Activated T-helper 2 cell treated with anti-CD3 and anti-CD28 coated beads, Interferon-gamma antibody, Interleukin-2, Interleukin-4, amounts not matched to agents 10 μg/mL and 5 μg/mL and 100 μg/mL, durations not matched to agents 14 hours and 24 hours and 36 hours (primary cell): ENCODE data around the gene SRSF6. TPM values are rescaled to one million over a fixed set of nuclear protein-coding genes. Genes with fewer than 3 reads are reported as not detected.
"Not testable (repeated sequence)": the region's sequence is repeated elsewhere in the genome, so short reads cannot be mapped to it uniquely, and the experiment has no call there.

Source experiments
- DNase-seq: peaks from one replicate; pipeline ENCODE4 v3.0.0; 2021; ENCODE audit warnings: low spot score
- H3K27ac Mint-ChIP-seq: one replicate; pipeline ENCODE4 v1.8.0; 2021; ENCODE audit warnings: mixed read lengths
- H3K27me3 Mint-ChIP-seq: one replicate; pipeline ENCODE4 v1.8.0; 2021; ENCODE audit warnings: low read depth, mixed read lengths
- H3K36me3 Mint-ChIP-seq: one replicate; pipeline ENCODE4 v1.8.0; 2021; ENCODE audit warnings: low read depth, mixed read lengths
- H3K4me1 Mint-ChIP-seq: one replicate; pipeline ENCODE4 v1.8.0; 2021; ENCODE audit warnings: low read depth, mixed read lengths
- H3K4me3 Mint-ChIP-seq: one replicate; pipeline ENCODE4 v1.8.0; 2021; ENCODE audit warnings: low read depth, mild to moderate bottlenecking, moderate library complexity, mixed read lengths
- H3K9me3 Mint-ChIP-seq: one replicate; pipeline ENCODE4 v1.8.0; 2021; ENCODE audit warnings: mixed read lengths
- intact Hi-C: fragments of 100-400 bp; cut with micrococcal nuclease; formaldehyde crosslinking; loops from one replicate; pipeline ENCODE4 v1.15.1; 2023
- total RNA-seq: library from RNA; stranded (reverse); gene quantifications from 2 replicates; pipeline ENCODE4 v1.2.3, GENCODE V29; 2022

SRSF6 gene
- total RNA-seq, 1 donor from 2014 or later: 179 TPM

DNA sequence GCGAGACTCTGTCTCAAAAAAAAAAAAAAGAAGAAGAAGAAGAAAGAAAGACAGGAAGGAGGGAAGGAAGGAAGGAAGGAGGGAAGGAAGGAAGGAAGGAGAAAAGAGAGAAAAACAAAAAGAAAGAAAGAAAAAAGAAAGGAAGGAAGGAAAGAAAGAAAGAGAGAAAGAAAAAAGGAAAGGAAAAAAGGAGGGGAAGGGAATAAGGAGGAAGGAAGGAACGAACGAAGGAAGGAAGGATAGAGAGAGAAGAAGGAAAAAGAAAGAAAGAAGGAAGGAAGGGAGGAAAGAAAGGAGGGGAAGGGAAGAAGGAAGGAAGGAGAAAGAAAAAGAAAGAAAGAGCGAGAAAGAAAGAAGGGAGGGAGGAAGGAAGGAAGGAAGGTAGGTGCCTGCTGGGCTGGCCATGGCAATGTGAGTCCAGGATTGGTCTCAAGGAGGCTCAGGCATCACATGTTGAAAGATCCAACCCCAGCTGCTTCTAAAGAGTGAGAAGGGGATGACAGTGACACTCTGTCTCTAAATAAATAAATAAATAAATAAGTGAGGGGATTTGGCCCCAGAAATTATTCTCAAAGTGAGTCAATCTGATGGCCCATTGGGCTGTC lies 24.3 kb upstream of the SRSF6 start:
- H3K4me1 Mint-ChIP-seq: no peaks in the 10 kb centered on the region
- H3K36me3 Mint-ChIP-seq: no peaks in the 10 kb centered on the region
- intact Hi-C loops: no loop called here
- H3K27ac Mint-ChIP-seq: no peak overlapping the region
- peaks cover 8% of the 10 kb centered on the region for H3K27me3 Mint-ChIP-seq
- no peaks in the 10 kb centered on the region for H3K9me3 Mint-ChIP-seq
- no peak for DNase-seq
- H3K4me3 Mint-ChIP-seq: no peak overlapping the region

GRCh38 chr20:43434565-43434964 lies 23.1 kb upstream of the SRSF6 start:
- Mint-ChIP-seq H3K4me1 (no peaks in the 10 kb centered on the region), H3K4me3 (no peak overlapping the region), H3K27me3 (peaks cover 13% of the 10 kb centered on the region), H3K27ac (no peak overlapping the region), H3K9me3 (no peaks in the 10 kb centered on the region), H3K36me3 (no peaks in the 10 kb centered on the region)
- no peak for DNase-seq
- intact Hi-C loops: no loop called here

DNA sequence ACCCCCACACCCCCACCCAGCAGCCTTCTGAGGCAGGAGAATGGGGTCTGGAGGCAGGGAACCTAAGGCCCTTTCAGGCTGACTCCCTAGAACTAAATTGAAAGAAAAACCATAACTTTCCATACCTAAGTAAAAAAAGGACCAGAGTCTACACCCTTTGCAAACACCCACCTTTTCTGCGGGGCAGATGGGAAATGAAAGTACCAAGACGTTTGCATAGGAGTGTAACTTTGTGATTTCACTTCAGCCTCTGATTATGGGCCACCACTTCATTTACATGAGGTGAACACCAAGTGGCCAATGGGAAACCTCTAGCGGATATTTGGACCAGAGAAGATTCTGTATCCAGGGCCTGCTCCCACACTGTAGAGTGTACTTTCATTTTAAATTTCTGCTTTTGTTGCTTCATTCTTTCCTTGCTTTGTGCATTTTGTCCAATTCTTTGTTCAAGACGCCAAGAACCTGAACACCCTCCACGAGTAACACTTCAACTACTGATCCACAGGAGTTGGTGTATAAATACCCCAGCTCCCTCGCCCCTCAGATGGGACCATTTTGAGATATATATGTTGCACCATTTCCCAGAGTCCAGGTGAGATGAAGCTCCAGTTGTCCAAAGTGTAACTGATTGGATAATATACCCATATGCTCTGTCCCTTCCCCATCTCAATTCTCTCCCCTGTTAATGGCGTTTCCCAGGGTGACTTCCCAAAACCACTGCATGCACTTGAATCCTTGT lies 18.9 kb upstream of the SRSF6 start:
- Mint-ChIP-seq H3K4me1 (no peaks in the 10 kb centered on the region), H3K4me3 (no peak overlapping the region), H3K9me3 (no peaks in the 10 kb centered on the region), H3K36me3 (no peaks in the 10 kb centered on the region), H3K27me3 (peaks cover 10% of the 10 kb centered on the region), H3K27ac (no peak overlapping the region)
- intact Hi-C loops: no loop called here
- no peak for DNase-seq

DNA sequence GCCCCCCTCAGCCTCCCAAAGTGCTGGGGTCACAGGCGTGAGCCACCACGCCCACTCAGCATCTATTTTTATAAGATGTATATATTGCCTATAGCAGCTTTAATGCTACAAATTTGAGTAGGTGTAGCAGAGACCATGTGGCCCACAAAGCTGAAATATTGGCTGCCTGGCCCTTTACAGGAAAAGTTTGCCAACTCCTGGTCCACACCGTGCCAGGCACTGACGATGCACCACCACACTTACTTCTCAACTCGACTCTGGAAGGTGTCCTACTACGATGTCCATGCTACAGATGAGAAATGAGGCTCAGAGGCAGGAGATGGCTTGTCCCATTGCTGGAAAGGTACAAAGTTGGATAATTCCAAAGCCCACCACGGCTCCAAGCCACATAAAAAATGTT lies 17.2 kb upstream of the SRSF6 start:
- intact Hi-C loops: no loop called here
- no peaks in the 10 kb centered on the region for H3K4me1 Mint-ChIP-seq
- no peaks in the 10 kb centered on the region for H3K9me3 Mint-ChIP-seq
- H3K4me3 Mint-ChIP-seq: no peak overlapping the region
- DNase-seq: no peak
- H3K27ac Mint-ChIP-seq: no peak overlapping the region
- peaks cover 10% of the 10 kb centered on the region for H3K27me3 Mint-ChIP-seq
- H3K36me3 Mint-ChIP-seq: no peaks in the 10 kb centered on the region

DNA sequence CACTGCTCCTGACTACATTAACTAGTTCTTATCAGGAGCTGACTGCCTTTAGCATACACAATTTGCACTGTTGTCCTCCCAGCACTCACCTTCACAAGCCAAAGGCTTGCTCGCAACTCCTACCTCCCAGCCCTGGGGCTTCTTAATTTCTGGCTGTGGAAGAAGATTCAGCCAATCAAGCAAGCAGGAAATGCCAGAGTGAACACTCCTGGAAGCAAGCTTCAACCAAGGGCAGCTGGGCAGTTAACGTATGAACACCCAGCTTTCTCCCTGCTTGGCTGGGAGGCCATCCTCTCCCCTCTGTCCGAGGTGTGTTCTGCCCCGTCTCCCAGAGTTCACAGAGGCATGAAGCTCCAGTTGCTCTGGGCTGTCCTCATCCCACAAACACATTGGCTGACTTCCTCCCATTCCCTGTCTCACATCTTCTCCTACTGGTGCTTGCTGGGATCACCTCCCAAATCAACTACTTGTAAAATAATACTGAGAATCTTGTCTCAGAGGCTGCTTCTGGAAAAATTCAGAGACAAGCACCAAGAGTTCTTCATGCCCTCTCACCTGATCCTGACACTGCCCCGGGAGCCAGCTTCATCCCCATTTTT lies 15.3 kb upstream of the SRSF6 start:
- Mint-ChIP-seq H3K27me3 (peaks cover 6% of the 10 kb centered on the region), H3K36me3 (no peaks in the 10 kb centered on the region), H3K4me3 (no peak overlapping the region), H3K4me1 (no peaks in the 10 kb centered on the region), H3K27ac (no peak overlapping the region), H3K9me3 (no peaks in the 10 kb centered on the region)
- intact Hi-C loops: no loop called here
- no peak for DNase-seq

DNA sequence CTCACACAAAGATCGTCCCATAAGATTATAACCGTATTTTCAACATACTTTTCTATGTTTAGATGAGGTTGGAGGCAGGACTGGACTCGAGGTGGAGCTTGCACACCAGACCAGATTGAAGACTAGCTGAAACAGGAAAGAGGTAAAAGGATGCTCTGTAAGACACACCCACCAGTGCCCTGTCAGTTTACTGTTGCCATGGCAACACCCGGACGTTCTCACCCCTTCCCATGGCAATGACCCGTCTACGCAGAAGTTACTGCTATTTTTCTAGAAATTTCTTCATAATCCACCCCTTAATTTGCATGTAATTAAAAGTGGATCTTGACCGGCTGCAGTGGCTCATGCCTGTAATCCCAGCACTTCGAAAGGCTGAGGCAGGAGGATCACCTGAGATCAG lies 13.6 kb upstream of the SRSF6 start:
- Mint-ChIP-seq H3K4me1 (peaks cover 9% of the 10 kb centered on the region), H3K27ac (no peak overlapping the region), H3K4me3 (no peak overlapping the region), H3K36me3 (no peaks in the 10 kb centered on the region), H3K27me3 (peaks cover 12% of the 10 kb centered on the region), H3K9me3 (no peaks in the 10 kb centered on the region)
- DNase-seq: no peak
- intact Hi-C loops: no loop called here

DNA sequence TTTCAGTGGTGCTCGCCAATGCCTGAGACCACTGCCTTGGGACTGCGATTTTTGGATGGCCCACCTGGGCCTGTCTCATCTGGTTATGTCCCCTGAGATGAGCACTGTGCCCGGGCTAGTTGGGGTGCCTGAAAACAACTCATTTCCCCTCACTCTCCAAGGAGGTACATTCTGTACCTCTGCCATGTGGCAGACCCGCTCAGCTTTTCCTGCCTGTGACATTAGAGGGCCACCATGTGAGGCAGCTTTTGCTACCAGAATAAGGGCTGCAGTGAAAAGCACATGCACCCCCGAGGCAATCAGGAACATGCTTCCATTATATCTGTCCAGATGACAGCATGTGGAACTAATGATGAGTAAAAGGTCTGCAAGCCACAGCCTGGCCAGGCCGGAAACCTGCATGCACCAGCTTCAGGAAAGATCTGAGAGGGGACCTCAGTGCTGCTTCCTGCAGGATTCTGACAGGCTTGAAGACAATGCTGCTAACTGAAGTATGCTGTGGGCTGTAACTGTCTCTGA lies 11.3 kb upstream of the SRSF6 start:
- Mint-ChIP-seq H3K9me3 (no peaks in the 10 kb centered on the region), H3K27ac (no peak overlapping the region), H3K4me1 (peaks cover 11% of the 10 kb centered on the region), H3K4me3 (no peak overlapping the region), H3K27me3 (peaks cover 21% of the 10 kb centered on the region), H3K36me3 (no peaks in the 10 kb centered on the region)
- intact Hi-C loops: loop anchor here (5.0 kb wide), 1 partner anchor 646 kb away; no protein-coding TSS in a partner anchor
- DNase-seq: no peak

GRCh38 chr20:43448431-43448747 lies 9.3 kb upstream of the SRSF6 start:
- intact Hi-C loops: loop anchor here (5.0 kb wide), 1 partner anchor 644 kb away; no protein-coding TSS in a partner anchor
- H3K4me3 Mint-ChIP-seq, H3K36me3 Mint-ChIP-seq, H3K27ac Mint-ChIP-seq, DNase-seq, H3K9me3 Mint-ChIP-seq: not testable (repeated sequence)
- H3K27me3 Mint-ChIP-seq: peaks cover 23% of the 10 kb centered on the region
- H3K4me1 Mint-ChIP-seq: peaks cover 11% of the 10 kb centered on the region

- Mint-ChIP-seq H3K9me3 (no peaks in the 10 kb centered on the region), H3K4me1 (peaks cover 11% of the 10 kb centered on the region), H3K27me3 (peaks cover 23% of the 10 kb centered on the region), H3K36me3 (no peaks in the 10 kb centered on the region), H3K27ac (no peak overlapping the region), H3K4me3 (no peak overlapping the region)
- peak; percentile 24 for DNase-seq
- intact Hi-C loops: loop anchor here (1.0 to 5.0 kb wide), 2 partner anchors 243 to 643 kb away; no protein-coding TSS in a partner anchor
Observed at GRCh38 chr20:43448748-43449535, 8.8 kb upstream of the SRSF6 start.

DNA sequence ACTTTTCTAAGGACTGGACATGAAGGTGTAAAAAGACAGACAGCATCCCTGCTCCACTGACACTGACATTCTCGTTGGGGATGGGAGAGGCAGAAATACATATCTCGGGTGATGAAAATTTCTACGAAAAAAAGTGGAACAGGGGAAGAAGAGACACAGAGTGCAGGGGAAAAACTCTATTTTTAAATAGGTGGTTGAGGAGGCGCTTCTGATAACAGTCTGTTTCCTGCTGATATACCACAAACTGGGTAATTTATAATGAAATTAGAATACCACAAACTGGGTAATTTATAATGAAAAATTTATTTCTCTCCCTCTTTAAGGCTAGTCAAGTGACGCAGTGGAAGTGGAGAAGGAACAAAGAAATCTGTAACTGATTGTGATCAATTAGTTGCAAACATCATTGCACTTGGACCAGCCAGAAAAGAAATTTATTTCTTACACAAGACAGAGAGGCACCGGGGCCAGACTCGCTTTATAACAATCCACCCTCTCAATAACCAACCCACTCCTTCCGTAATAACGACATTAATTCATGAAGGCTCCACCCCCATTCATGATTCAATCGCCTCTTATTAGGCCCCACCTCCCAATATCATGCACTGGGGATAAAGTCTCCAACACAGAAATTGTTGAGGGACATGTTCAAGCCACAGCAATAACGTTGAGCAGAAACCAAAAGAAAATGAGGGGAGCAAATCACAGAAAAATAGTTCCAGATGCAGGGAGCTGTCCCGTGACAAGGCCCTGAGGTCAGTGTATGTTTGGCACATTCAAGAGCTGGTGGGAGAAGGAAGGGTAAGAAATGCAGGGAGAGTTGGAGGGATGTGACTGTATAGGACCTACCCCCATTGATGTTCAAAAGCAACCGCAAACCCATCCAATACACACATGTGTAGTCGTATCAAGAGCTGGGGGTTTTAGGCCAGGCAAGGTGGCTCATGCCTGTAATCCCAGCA lies 6.6 kb upstream of the SRSF6 start:
- DNase-seq: no peak
- H3K36me3 Mint-ChIP-seq: no peaks in the 10 kb centered on the region
- peaks cover 28% of the 10 kb centered on the region for H3K27me3 Mint-ChIP-seq
- H3K4me1 Mint-ChIP-seq: peaks cover 11% of the 10 kb centered on the region
- H3K4me3 Mint-ChIP-seq: no peak overlapping the region
- no peak overlapping the region for H3K27ac Mint-ChIP-seq
- H3K9me3 Mint-ChIP-seq: no peaks in the 10 kb centered on the region
- intact Hi-C loops: loop anchor here (10.0 kb wide), 1 partner anchor 394 kb away; no protein-coding TSS in a partner anchor

GRCh38 chr20:43452404-43453126 lies 5.1 kb upstream of the SRSF6 start:
- H3K27me3 Mint-ChIP-seq: peaks cover 28% of the 10 kb centered on the region
- H3K9me3 Mint-ChIP-seq: no peaks in the 10 kb centered on the region
- no peak overlapping the region for H3K4me3 Mint-ChIP-seq
- no peaks in the 10 kb centered on the region for H3K36me3 Mint-ChIP-seq
- intact Hi-C loops: loop anchor here (10.0 kb wide), 1 partner anchor 392 kb away; no protein-coding TSS in a partner anchor
- H3K4me1 Mint-ChIP-seq: peaks cover 13% of the 10 kb centered on the region
- H3K27ac Mint-ChIP-seq: no peak overlapping the region
- DNase-seq: no peak
